Activated CD4-positive, alpha-beta T cell treated with anti-CD3 and anti-CD28 coated beads for 36 hours (primary cell): ENCODE data around the gene PLXDC1. TPM values are rescaled to one million over a fixed set of nuclear protein-coding genes. Genes with fewer than 3 reads are reported as not detected.

Source experiments
- ATAC-seq: fragments of 200-7000 bp; cut with Tn5 transposase; one replicate; pipeline ENCODE4 v1.10.0; 2021; ENCODE audit warnings: mild to moderate bottlenecking, moderate library complexity
- CTCF ChIA-PET: fragments of 350-600 bp; sonication (Branson Sonifier 250); formaldehyde crosslinking; loops from one replicate; lab custom pipeline; 2021; ENCODE audit warnings: antibody characterized with exemption; lab: Charles Lee
- POLR2A ChIA-PET: fragments of 350-600 bp; sonication (Branson Sonifier 250); formaldehyde crosslinking; loops from one replicate; lab custom pipeline; 2021; ENCODE audit warnings: antibody characterized with exemption, inconsistent platforms; lab: Charles Lee
- DNase-seq: peaks from one replicate; pipeline ENCODE4 v3.0.0-alpha.2; 2020
- H3K27ac Mint-ChIP-seq: one replicate; pipeline ENCODE4 v1.8.0; 2021; ENCODE audit warnings: mixed read lengths
- H3K27me3 Mint-ChIP-seq: one replicate; pipeline ENCODE4 v1.8.0; 2021; ENCODE audit warnings: mixed read lengths
- H3K36me3 Mint-ChIP-seq: one replicate; pipeline ENCODE4 v1.8.0; 2021; ENCODE audit warnings: low read depth, mixed read lengths
- H3K4me1 Mint-ChIP-seq: one replicate; pipeline ENCODE4 v1.8.0; 2021; ENCODE audit warnings: mixed read lengths
- H3K4me3 Mint-ChIP-seq: one replicate; pipeline ENCODE4 v1.8.0; 2021; ENCODE audit warnings: mild to moderate bottlenecking, moderate library complexity, mixed read lengths
- H3K9me3 Mint-ChIP-seq: one replicate; pipeline ENCODE4 v1.8.0; 2021; ENCODE audit warnings: low read depth, mixed read lengths
- intact Hi-C, 2 experiments: fragments of 100-400 bp; cut with DNase I in 1 of 2; cut with micrococcal nuclease in 1 of 2; formaldehyde crosslinking; loops; one replicate each; pipeline versions ENCODE4 v1.14.2 to v1.15.1; 2022 to 2024; cut with DNase I, micrococcal nuclease
- total RNA-seq, 2 experiments: library from RNA; stranded (reverse); gene quantifications; one replicate each; pipeline ENCODE4 v1.2.3, GENCODE V29; 2021

PLXDC1 gene
- total RNA-seq, 2 experiments from 2014 or later, result 1.2 to 2.4 TPM

- H3K36me3 Mint-ChIP-seq, result no peaks in the 10 kb centered on the region
- CTCF ChIA-PET, result interaction anchor here (1.0 to 3.3 kb wide), 3 partner anchors 8 to 179 kb away, joined by 3 to 79 read pairs (median 4); partner anchors contain the start of gene PLXDC1
- DNase-seq (no peak), ATAC-seq (no peak)
- no peaks in the 10 kb centered on the region for H3K9me3 Mint-ChIP-seq
- peaks cover 16% of the 10 kb centered on the region for H3K4me1 Mint-ChIP-seq
- intact Hi-C loops, result no loop called here
- H3K27me3 Mint-ChIP-seq, result peaks cover 18% of the 10 kb centered on the region
- H3K27ac Mint-ChIP-seq, result no peak overlapping the region
- POLR2A ChIA-PET, result no interaction called here
- no peak overlapping the region for H3K4me3 Mint-ChIP-seq
These were observed 10.5 kb upstream of the PLXDC1 start for GRCh38 chr17:39161962-39162361.

GRCh38 chr17:39158623-39159022, 7.2 kb upstream of the PLXDC1 start:
- DNase-seq (no peak), ATAC-seq (no peak)
- intact Hi-C loops, result loop anchor here in 1 of 2 experiments (10.0 kb wide), 1 partner anchor 484 kb away; the partner anchor contains the start of gene EPOP
- CTCF ChIA-PET, result interaction anchor here (0.7 kb wide), 1 partner anchor 80 kb away, joined by 4 read pairs; no protein-coding TSS in a partner anchor
- POLR2A ChIA-PET, result interaction anchor here (0.7 kb wide), 1 partner anchor 16 kb away, joined by 3 read pairs; no protein-coding TSS in a partner anchor
- Mint-ChIP-seq H3K4me1 (peaks cover 4% of the 10 kb centered on the region), H3K27ac (no peak overlapping the region), H3K36me3 (peaks cover 7% of the 10 kb centered on the region), H3K4me3 (no peak overlapping the region), H3K9me3 (no peaks in the 10 kb centered on the region), H3K27me3 (peaks cover 1% of the 10 kb centered on the region)

- Mint-ChIP-seq H3K27ac (no peak overlapping the region), H3K4me1 (peaks cover 22% of the 10 kb centered on the region), H3K4me3 (no peak overlapping the region), H3K36me3 (peaks cover 8% of the 10 kb centered on the region), H3K9me3 (no peaks in the 10 kb centered on the region), H3K27me3 (peaks cover 2% of the 10 kb centered on the region)
- ATAC-seq (no peak), DNase-seq (no peak)
- POLR2A ChIA-PET, result no interaction called here
- CTCF ChIA-PET, result interaction anchor here (0.8 to 6.2 kb wide), 3 partner anchors 7 to 173 kb away, joined by 3 to 79 read pairs (median 5); no protein-coding TSS in a partner anchor
- intact Hi-C loops, result loop anchor here in 1 of 2 experiments (10.0 kb wide), 1 partner anchor 482 kb away; the partner anchor contains the start of gene EPOP
These were observed 5.1 kb upstream of the PLXDC1 start for GRCh38 chr17:39156491-39156890.

DNA sequence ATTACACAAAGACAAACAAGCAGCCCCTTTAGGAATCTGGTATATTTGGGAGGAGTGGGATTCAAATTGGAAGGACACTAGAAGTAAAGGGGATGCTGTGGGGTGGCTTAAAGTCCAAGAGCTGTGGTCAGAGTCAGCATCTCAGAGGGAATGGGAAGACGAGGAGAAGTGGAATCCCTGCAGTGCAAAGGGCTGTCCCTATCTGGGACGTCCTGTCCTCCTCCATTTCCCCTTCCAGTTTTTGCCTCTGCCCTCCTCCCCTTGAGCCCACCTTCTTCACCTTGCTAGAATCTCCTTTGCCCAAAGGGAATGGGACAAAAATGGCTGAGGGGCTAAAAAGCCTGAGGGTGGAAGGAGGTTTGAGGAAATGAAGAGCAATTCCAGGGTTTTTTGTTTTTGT, 4.2 kb upstream of the PLXDC1 start:
- ChIA-PET CTCF (interaction anchor here (0.8 to 6.2 kb wide), 3 partner anchors 8 to 173 kb away, joined by 3 to 79 read pairs (median 5); no protein-coding TSS in a partner anchor), POLR2A (no interaction called here)
- no peak overlapping the region for H3K4me3 Mint-ChIP-seq
- no peaks in the 10 kb centered on the region for H3K9me3 Mint-ChIP-seq
- H3K36me3 Mint-ChIP-seq, result peaks cover 8% of the 10 kb centered on the region
- no peak overlapping the region for H3K27ac Mint-ChIP-seq
- H3K4me1 Mint-ChIP-seq, result peaks cover 25% of the 10 kb centered on the region
- DNase-seq, result no peak
- H3K27me3 Mint-ChIP-seq, result peaks cover 2% of the 10 kb centered on the region
- no peak for ATAC-seq
- intact Hi-C loops, result loop anchor here in 1 of 2 experiments (10.0 kb wide), 1 partner anchor 481 kb away; the partner anchor contains the start of gene EPOP

- peaks cover 8% of the 10 kb centered on the region for H3K36me3 Mint-ChIP-seq
- peak overlapping the region; percentile 95 for H3K27ac Mint-ChIP-seq
- H3K27me3 Mint-ChIP-seq, result peaks cover 2% of the 10 kb centered on the region
- ATAC-seq (peak; percentile 43), DNase-seq (peak; percentile 94)
- no peaks in the 10 kb centered on the region for H3K9me3 Mint-ChIP-seq
- peak overlapping the region; percentile 95 for H3K4me3 Mint-ChIP-seq
- CTCF ChIA-PET, result interaction anchor here (0.6 to 6.2 kb wide), 46 partner anchors 9 to 595 kb away, joined by 3 to 140 read pairs (median 6); partner anchors contain the start of genes ARL5C, FBXO47, LASP1 and MLLT6
- H3K4me1 Mint-ChIP-seq, result peaks cover 40% of the 10 kb centered on the region
- POLR2A ChIA-PET, result interaction anchor here (0.6 to 1.8 kb wide), 8 partner anchors 11 to 355 kb away, joined by 3 to 9 read pairs (median 4); partner anchors contain the start of genes ARL5C, LASP1 and PIP4K2B
- intact Hi-C loops, result loop anchor here (1.0 to 10.0 kb wide), 21 partner anchors 11 to 479 kb away; partner anchors contain the start of genes CACNB1 (in 1 of the 2), CDK12 (in 1 of the 2), CISD3 (in 1 of the 2) and CWC25 (in 1 of the 2)
These were observed 2.2 kb upstream of the PLXDC1 start for GRCh38 chr17:39153599-39154051.

GRCh38 chr17:39151943-39152818, 744 bp upstream of the PLXDC1 start:
- peaks cover 2% of the 10 kb centered on the region for H3K27me3 Mint-ChIP-seq
- DNase-seq (peak; percentile 66), ATAC-seq (no peak)
- H3K4me1 Mint-ChIP-seq, result peaks cover 40% of the 10 kb centered on the region
- ChIA-PET POLR2A (interaction anchor here (0.5 to 1.8 kb wide), 8 partner anchors 12 to 280 kb away, joined by 3 to 9 read pairs (median 4); partner anchors contain the start of gene ARL5C), CTCF (interaction anchor here (0.6 to 6.2 kb wide), 39 partner anchors 12 to 594 kb away, joined by 3 to 140 read pairs (median 6); partner anchors contain the start of genes FBXO47, LASP1 and RPL19)
- no peaks in the 10 kb centered on the region for H3K9me3 Mint-ChIP-seq
- intact Hi-C loops, result loop anchor here (2.0 to 10.0 kb wide), 5 partner anchors 45 to 477 kb away; partner anchors contain the start of genes CACNB1 (in 1 of the 2) and EPOP (in 1 of the 2)
- peak overlapping the region; percentile 95 for H3K27ac Mint-ChIP-seq
- H3K36me3 Mint-ChIP-seq, result peaks cover 8% of the 10 kb centered on the region
- H3K4me3 Mint-ChIP-seq, result peak overlapping the region; percentile 95

- ChIA-PET CTCF (interaction anchor here (1.4 to 6.2 kb wide), 4 partner anchors 13 to 168 kb away, joined by 3 to 140 read pairs (median 46); partner anchors contain the start of gene RPL19), POLR2A (interaction anchor here (0.7 to 1.2 kb wide), 2 partner anchors 48 to 168 kb away, joined by 3 read pairs; no protein-coding TSS in a partner anchor)
- intact Hi-C loops, result loop anchor here in 1 of 2 experiments (5.0 to 10.0 kb wide), 3 partner anchors 47 to 476 kb away; partner anchors contain the start of genes CACNB1 and EPOP
- no peaks in the 10 kb centered on the region for H3K9me3 Mint-ChIP-seq
- no peak for ATAC-seq
- H3K27me3 Mint-ChIP-seq, result peaks cover 2% of the 10 kb centered on the region
- H3K27ac Mint-ChIP-seq, result no peak overlapping the region
- H3K4me1 Mint-ChIP-seq, result peaks cover 40% of the 10 kb centered on the region
- peaks cover 8% of the 10 kb centered on the region for H3K36me3 Mint-ChIP-seq
- DNase-seq, result no peak
- peak overlapping the region; percentile 59 for H3K4me3 Mint-ChIP-seq
These were observed 665 bp downstream of the PLXDC1 start for GRCh38 chr17:39150795-39151149.

DNA sequence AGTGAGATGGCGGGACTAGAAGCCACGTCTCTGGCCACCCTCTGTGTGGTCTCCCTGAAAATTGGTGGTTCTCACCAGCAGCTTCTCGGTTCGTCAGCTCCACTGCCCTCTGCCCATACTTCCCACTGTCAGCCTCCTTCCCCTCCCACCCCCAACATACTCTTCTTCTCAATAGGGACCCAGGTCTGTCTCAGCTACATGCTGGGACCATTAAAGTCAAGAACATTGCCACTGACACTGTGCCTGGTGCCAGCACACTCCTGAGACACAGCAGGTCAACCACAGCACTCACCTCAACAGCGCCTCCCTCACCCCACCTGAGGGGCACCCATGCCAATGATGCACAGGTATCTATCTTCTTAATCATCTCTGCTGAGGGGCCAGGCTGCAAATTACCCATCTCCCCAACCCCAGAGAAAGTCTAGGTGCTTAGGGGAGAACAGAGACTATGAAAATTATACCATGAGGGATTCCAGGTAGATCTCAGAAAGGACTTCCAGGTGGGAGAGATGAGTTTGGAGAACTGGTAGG, 1.3 kb downstream of the PLXDC1 start:
- peaks cover 8% of the 10 kb centered on the region for H3K36me3 Mint-ChIP-seq
- ChIA-PET CTCF (interaction anchor here (0.6 to 1.3 kb wide), 2 partner anchors 167 to 1025 kb away, joined by 4 read pairs; no protein-coding TSS in a partner anchor), POLR2A (interaction anchor here (0.7 kb wide), 1 partner anchor 47 kb away, joined by 3 read pairs; no protein-coding TSS in a partner anchor)
- peaks cover 2% of the 10 kb centered on the region for H3K27me3 Mint-ChIP-seq
- no peaks in the 10 kb centered on the region for H3K9me3 Mint-ChIP-seq
- intact Hi-C loops, result loop anchor here in 1 of 2 experiments (5.0 to 10.0 kb wide), 3 partner anchors 47 to 475 kb away; partner anchors contain the start of genes CACNB1 and EPOP
- H3K4me1 Mint-ChIP-seq, result peaks cover 44% of the 10 kb centered on the region
- peak overlapping the region; percentile 59 for H3K4me3 Mint-ChIP-seq
- DNase-seq (no peak), ATAC-seq (no peak)
- H3K27ac Mint-ChIP-seq, result no peak overlapping the region

DNA sequence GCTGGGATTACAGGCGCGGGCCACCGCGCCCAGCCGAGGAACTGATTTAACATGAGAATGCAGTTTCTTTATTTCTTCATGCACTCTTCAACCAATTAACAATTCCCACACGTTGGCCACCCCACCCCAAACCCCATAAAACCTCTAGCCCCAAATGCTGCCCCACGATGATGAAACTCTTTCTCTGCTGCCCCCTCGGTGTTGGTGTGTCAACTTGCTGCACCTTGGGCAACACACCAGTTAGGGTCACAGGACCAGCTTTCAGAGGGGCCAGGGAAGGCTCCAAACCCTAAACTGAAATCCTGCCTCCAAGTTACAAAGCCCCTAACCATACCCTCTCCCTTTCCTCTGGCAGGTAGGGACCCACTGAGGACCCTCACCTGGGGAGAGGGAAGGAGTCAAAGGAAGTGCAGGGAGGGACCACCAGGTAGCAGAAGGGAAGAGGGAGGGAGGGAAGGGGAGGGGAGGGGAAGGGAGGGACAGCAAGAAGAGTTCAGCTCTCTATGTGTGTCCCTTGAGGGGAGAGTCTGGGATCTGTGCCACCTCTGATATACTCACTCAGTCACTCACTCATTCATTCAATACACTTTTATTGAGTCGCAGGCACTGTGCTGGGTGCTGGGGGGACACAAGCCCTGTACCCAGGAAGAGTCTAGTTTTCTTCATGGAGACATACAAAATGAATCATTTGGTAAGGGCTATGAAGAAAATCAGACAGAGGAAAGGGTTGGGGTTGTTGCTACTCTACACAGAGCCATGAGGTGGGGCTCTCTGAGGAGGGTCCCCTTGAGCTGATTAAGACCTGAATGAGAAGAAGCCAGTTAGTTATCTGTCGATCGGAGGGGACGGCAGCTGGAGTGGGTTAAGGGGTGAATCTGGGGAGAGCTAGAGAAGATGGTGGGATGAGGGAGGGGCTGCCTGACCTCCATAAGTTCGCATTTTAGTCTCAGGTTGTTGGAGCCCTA, 3.9 kb downstream of the PLXDC1 start:
- ATAC-seq (no peak), DNase-seq (no peak)
- POLR2A ChIA-PET, result no interaction called here
- Mint-ChIP-seq H3K4me3 (no peak overlapping the region), H3K36me3 (no peaks in the 10 kb centered on the region), H3K4me1 (peaks cover 30% of the 10 kb centered on the region), H3K27ac (no peak overlapping the region), H3K27me3 (no peaks in the 10 kb centered on the region), H3K9me3 (no peaks in the 10 kb centered on the region)
- CTCF ChIA-PET, result interaction anchor here (0.5 to 2.5 kb wide), 8 partner anchors 16 to 559 kb away, joined by 3 to 9 read pairs (median 4); no protein-coding TSS in a partner anchor
- intact Hi-C loops, result no loop called here
